ENCODE measurements around the gene EPSTI1.
"Not testable (repeated sequence)": the region's sequence is repeated elsewhere in the genome, so short reads cannot be mapped to it uniquely, and the experiment has no call there.

EPSTI1 gene

GRCh38 chr13:43003729-43004128 lies 11.7 kb upstream of the EPSTI1 start:
- no peak for DNase-seq

GRCh38 chr13:43003010-43003409 lies 11.0 kb upstream of the EPSTI1 start:
- no peak for DNase-seq

GRCh38 chr13:43002021-43002420 lies 10.0 kb upstream of the EPSTI1 start:
- DNase-seq, result no peak

- no peak for DNase-seq
Observed at GRCh38 chr13:43000676-43001075, 8.6 kb upstream of the EPSTI1 start.

GRCh38 chr13:42999491-42999890 lies 7.5 kb upstream of the EPSTI1 start:
- DNase-seq, result no peak

- DNase-seq, result no peak
Observed at GRCh38 chr13:42997381-42997780, 5.3 kb upstream of the EPSTI1 start.

- DNase-seq, result no peak
Observed at GRCh38 chr13:42996584-42996983, 4.5 kb upstream of the EPSTI1 start.

GRCh38 chr13:42994878-42995277 lies 2.8 kb upstream of the EPSTI1 start:
- no peak for DNase-seq

GRCh38 chr13:42992764-42993122 lies 702 bp upstream of the EPSTI1 start:
- DNase-seq, result no peak

- not testable (repeated sequence) for DNase-seq
Observed at GRCh38 chr13:42991233-42991897, 676 bp downstream of the EPSTI1 start.

GRCh38 chr13:42990291-42991232 lies 1.5 kb downstream of the EPSTI1 start:
- DNase-seq, result peak; percentile 68

GRCh38 chr13:42986176-42986574 lies 5.9 kb downstream of the EPSTI1 start:
- DNase-seq, result no peak

- DNase-seq, result no peak
Observed at GRCh38 chr13:42985312-42986175, 6.5 kb downstream of the EPSTI1 start.

- DNase-seq, result no peak
Observed at GRCh38 chr13:42984691-42985090, 7.3 kb downstream of the EPSTI1 start.

GRCh38 chr13:42984026-42984425 lies 8.0 kb downstream of the EPSTI1 start:
- DNase-seq, result no peak

GRCh38 chr13:42981853-42982252 lies 10.2 kb downstream of the EPSTI1 start:
- no peak for DNase-seq

- no peak for DNase-seq
Observed at GRCh38 chr13:42981317-42981716, 10.7 kb downstream of the EPSTI1 start.

GRCh38 chr13:42977219-42977659 lies 14.8 kb downstream of the EPSTI1 start:
- DNase-seq, result no peak

- DNase-seq, result no peak
Observed at GRCh38 chr13:42976066-42976465, 16.0 kb downstream of the EPSTI1 start.

GRCh38 chr13:42973581-42973980 lies 18.5 kb downstream of the EPSTI1 start:
- no peak for DNase-seq

GRCh38 chr13:42971691-42972347 lies 20.2 kb downstream of the EPSTI1 start:
- DNase-seq, result no peak

GRCh38 chr13:42970824-42971690 lies 21.0 kb downstream of the EPSTI1 start:
- DNase-seq, result peak; percentile 3

All from NCI-H524 treated with DMSO at 0.1 percent for 48 hours (cell line).